Measurements from ENCODE around the gene IKZF3.
"Not testable (repeated sequence)": the region's sequence is repeated elsewhere in the genome, so short reads cannot be mapped to it uniquely, and the experiment has no call there.

IKZF3 gene

GRCh38 chr17:39754161-39754957 lies 109.8 kb downstream of the IKZF3 start:
- no peak for FAIRE-seq

GRCh38 chr17:39753514-39754160 lies 110.5 kb downstream of the IKZF3 start:
- no peak for FAIRE-seq

- no peak for FAIRE-seq
Observed at GRCh38 chr17:39752241-39752881, 111.8 kb downstream of the IKZF3 start.

GRCh38 chr17:39751637-39752036 lies 112.5 kb downstream of the IKZF3 start:
- no peak for FAIRE-seq

- FAIRE-seq: no peak
Observed at GRCh38 chr17:39751016-39751543, 113.0 kb downstream of the IKZF3 start.

DNA sequence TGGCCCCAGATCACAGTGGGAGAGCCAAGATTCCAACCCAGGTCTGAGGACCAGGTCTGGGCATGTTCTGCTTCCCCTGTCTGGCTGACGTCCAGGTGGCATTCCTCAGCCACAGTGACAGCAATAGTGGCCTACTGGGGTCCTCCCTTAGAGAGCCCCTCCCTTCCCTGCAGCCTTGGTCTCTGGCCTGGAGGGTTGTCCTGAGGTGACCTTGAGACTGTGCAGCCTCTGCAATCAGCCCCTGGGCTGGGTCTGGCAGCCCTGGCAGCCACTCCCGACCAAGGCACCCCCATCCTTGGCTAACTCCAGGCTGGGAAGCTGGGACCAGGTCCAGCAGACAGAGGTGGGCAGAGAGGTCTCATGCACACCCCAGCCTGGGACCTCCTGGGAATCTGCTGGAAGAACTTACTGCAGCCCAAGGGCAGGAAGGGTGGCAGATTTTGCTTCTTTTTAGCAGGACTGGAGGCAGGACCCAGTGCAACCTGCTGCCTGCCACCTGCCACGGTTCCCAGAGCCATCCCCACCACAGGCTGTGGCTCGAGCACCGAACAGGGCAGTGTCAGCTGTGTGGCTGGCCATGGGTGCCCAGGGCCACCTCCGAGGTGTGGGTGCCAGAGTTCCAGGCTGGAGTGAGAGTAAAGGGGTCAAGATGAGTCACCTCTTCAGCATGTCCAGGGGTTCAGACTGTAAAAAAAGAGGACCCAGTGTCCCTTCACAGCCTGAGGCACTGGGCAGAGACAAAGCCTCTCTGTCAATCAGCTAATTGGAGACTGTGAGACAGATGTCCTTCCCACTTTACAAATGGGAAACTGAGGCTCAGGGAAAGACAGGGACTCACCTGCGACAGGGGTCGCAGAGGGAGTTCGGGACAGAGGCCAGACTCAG lies 113.7 kb downstream of the IKZF3 start:
- no peak for FAIRE-seq

GRCh38 chr17:39748444-39749034 lies 115.6 kb downstream of the IKZF3 start:
- not testable (repeated sequence) for FAIRE-seq

DNA sequence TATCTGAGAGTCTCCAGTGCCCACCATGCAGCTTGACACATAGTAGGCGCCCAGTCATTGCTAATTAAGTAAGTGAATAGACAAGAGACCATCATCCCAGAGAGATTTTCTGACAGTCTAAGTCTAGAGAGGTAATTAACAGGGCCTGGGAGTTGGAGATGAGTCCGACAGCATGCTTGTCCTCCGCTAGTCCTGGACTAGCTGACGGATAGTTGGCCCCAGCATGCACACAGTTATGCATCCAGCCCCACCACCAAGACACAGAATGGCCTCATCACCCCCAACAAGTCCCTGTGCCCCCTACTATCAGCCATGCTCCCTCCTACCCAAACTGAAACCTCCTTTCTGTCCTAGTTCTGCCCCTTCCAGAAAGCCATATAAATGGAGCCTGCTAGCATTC lies 116.4 kb downstream of the IKZF3 start:
- no peak for FAIRE-seq

DNA sequence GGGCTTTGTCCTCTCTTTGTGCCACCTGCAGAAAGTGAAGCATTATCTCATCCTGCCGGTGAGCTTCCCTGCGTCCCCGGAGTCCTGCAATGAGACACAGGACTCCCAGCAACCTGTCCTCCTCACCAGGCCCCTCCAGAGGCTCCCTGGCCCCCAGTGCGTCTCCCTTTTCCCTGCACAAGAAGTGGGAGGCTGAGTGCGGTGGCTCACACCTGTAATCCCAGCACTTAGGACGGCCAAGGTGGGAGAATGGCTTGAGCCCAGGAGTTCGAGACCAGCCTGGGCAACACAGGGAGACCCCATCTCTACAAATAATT lies 118.0 kb downstream of the IKZF3 start:
- no peak for FAIRE-seq

- FAIRE-seq: no peak
Observed at GRCh38 chr17:39745335-39746144, 118.6 kb downstream of the IKZF3 start.

- no peak for FAIRE-seq
Observed at GRCh38 chr17:39744836-39745215, 119.3 kb downstream of the IKZF3 start.

DNA sequence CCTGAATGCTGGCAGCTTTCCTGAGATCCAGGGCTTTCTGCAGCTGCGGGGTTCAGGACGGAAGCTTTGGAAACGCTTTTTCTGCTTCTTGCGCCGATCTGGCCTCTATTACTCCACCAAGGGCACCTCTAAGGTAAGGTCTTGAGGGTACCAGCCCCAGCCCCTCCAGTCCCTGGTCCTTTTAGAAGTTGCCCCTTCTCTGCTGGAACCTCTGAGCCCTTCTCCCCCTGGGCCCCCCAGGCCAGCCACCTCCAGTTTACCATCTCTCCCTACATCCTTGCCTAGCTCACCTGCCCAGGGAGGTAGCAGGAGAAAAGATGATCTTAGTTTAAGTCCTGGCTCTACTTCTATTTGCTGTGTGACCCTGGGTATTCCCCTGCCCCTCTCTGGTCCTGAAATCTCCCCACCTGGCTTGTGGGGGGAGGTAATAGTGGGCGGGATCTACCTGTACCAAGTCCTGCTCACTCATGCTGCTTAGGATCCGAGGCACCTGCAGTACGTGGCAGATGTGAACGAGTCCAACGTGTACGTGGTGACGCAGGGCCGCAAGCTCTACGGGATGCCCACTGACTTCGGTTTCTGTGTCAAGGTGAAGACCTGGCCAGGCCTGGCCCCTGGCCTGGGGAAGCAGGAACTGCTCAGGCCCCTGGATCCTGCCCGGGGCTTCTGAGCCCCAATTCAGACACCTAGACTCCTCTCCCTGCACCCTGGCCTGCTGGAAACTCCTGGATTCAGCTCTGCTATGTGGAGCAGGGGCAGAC lies 119.9 kb downstream of the IKZF3 start:
- FAIRE-seq: no peak

- FAIRE-seq: no peak
Observed at GRCh38 chr17:39742856-39743436, 121.2 kb downstream of the IKZF3 start.

DNA sequence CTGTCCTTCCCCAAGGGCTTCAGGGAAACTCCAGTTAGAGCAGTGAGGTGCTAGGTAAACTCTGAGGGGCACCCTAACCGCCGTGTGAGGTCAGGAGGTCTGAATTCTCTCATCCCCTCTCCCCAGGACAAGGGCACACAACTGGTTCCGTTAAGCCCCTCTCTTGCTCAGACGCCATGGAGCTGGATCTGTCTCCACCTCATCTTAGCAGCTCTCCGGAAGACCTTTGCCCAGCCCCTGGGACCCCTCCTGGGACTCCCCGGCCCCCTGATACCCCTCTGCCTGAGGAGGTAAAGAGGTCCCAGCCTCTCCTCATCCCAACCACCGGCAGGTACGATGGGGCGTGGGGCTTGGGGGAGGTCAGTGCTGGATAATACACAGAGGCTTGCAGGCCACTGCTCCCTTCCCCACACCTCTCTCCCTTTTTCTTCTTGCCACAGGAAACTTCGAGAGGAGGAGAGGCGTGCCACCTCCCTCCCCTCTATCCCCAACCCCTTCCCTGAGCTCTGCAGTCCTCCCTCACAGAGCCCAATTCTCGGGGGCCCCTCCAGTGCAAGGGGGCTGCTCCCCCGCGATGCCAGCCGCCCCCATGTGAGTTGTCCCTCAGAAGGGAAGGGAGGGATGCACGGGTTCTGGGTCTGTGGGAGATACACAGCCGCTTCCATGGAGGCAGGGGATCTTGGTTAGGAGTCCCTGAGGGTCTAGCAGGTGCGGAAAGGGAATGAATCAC lies 121.8 kb downstream of the IKZF3 start:
- no peak for FAIRE-seq

DNA sequence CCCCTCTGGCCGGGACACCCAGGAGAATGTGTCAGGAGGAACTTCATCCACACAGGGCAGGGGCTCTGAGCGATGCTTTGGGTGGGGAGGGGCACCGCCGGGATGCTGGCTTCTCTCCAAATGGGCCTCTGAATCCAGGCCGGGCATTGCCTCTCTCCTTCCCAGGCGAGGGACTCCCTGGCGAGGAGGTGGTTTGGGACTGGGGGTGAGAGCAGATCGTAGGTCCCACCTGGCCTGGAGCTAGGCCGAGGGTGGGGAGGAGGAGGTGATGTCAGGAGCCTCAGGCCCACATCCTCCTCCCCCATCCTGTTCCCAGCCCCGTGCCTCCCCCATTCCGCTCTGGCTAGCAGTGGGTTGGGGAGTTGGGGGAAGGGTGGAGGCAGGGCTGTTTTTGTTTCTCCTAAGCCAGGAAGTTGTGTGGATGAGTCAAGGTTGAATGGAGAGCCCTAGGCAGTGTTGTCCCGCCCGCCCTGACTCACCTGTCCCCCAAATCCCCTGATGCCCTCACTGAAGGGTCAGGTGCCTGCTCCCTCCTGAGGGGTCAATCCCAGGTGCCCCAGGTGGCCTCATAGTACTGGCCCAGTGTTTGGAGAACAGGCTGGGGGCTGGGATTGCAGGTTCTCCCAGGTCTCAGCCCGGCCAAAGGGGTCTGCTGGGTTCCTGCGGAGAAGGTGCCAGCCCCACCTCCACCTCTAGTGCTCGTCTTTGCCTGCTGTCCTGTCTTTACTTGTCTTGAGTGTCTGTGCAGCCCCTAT lies 123.6 kb downstream of the IKZF3 start:
- FAIRE-seq: no peak

DNA sequence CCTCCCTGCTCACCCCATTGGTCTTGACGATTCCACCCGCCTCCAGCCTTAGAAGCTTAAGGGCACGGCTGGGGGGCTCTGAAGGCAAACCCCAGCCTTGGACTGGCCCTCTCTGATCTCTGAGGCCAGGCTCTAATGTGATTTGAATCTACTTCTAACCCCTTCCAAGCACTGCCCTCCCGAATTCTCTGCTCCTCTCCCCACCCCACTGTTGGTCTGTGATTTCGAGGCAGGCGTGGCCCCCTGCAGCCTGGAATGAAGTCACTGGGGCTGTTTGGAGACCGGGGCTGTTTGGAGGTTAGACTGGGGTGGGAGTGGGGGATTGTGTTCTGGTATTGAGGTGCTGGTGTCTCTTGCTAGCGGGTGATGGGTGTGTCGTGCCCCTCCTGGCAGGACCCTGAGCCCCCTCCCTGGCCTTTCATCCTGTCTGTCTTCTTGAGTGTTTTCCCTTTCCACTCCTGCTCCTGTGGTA lies 124.2 kb downstream of the IKZF3 start:
- no peak for FAIRE-seq

GRCh38 chr17:39738983-39739884 lies 124.9 kb downstream of the IKZF3 start:
- FAIRE-seq: peak; percentile 81

DNA sequence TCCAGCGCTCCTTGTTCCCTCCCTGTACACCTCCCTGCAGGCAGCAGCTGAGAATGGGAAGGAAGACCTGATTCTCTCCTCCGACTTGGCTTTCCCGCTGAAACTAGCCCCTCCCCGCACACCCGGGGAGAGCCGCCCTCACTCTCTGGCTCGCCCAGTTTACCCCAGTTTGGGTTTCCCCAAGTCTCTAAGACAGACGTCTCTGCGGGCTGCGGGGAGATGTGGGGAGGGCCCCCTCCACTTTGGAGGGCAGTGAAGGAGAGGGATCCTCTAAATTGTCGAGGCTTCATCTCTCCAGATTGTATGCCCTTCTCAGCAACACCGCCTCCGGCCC lies 125.6 kb downstream of the IKZF3 start:
- FAIRE-seq: no peak
